Naive thymus-derived CD4-positive, alpha-beta T cell (primary cell): ENCODE data around the gene CDH4. TPM values are rescaled to one million over a fixed set of nuclear protein-coding genes. Genes with fewer than 3 reads are reported as not detected.

ENCODE experiments used
- ATAC-seq: fragments of 150-1000 bp; cut with Tn5 transposase; 2 replicates; pipeline ENCODE4 v1.10.0; 2021; ENCODE audit warnings: mild to moderate bottlenecking, moderate library complexity
- CTCF ChIA-PET: fragments of 350-600 bp; sonication (Branson Sonifier 250); formaldehyde crosslinking; loops from one replicate; lab custom pipeline; 2021; ENCODE audit warnings: antibody characterized with exemption; lab: Charles Lee
- POLR2A ChIA-PET: fragments of 350-600 bp; sonication (Branson Sonifier 250); formaldehyde crosslinking; loops from one replicate; lab custom pipeline; 2021; ENCODE audit warnings: antibody characterized with exemption, inconsistent platforms; lab: Charles Lee
- DNase-seq, 9 donors: peaks; one replicate each; pipeline versions ENCODE4 v3.0.0 to v3.0.0-alpha.2; 2020 to 2022; ENCODE audit warnings: mixed read lengths in 1 of 9
- H3K27ac ChIP-seq: one replicate; pipeline ENCODE4 v1.7.0; 2013; ENCODE audit warnings: mild to moderate bottlenecking, low read depth, low read length, moderate library complexity
- H3K27me3 ChIP-seq, 2 donors: one replicate each; pipeline ENCODE4 v1.7.0; 2013; ENCODE audit warnings: low read length in 2 of 2, mild to moderate bottlenecking in 2 of 2, moderate library complexity in 2 of 2; ENCODE audit not compliant: control insufficient read depth in 2 of 2, insufficient read depth in 2 of 2
- H3K36me3 ChIP-seq, 3 experiments: 1 replicate in 2 of 3; 2 replicates in 1 of 3; pipeline ENCODE4 v1.7.0; 2013; ENCODE audit warnings: low read length in 3 of 3, mild to moderate bottlenecking in 3 of 3, moderate library complexity in 1 of 3; ENCODE audit not compliant: insufficient read depth in 3 of 3, control insufficient read depth in 2 of 3
- H3K4me1 ChIP-seq, 2 donors: one replicate each; pipeline ENCODE4 v1.7.0; 2013; ENCODE audit warnings: low read length in 2 of 2, mild to moderate bottlenecking in 2 of 2, moderate library complexity in 1 of 2; ENCODE audit not compliant: control insufficient read depth in 2 of 2, insufficient read depth in 2 of 2
- H3K4me3 ChIP-seq: 2 replicates; pipeline ENCODE4 v1.7.0; 2013; ENCODE audit warnings: mild to moderate bottlenecking, low read length
- H3K9me3 ChIP-seq, 3 experiments: 1 replicate in 2 of 3; 2 replicates in 1 of 3; pipeline ENCODE4 v1.7.0; 2013; ENCODE audit warnings: low read length in 3 of 3; ENCODE audit not compliant: control insufficient read depth in 2 of 3
- H3K27ac Mint-ChIP-seq, 9 donors: one replicate each; pipeline ENCODE4 v1.8.0; 2020 to 2022; ENCODE audit warnings: mixed read lengths in 9 of 9, mild to moderate bottlenecking in 8 of 9, moderate library complexity in 5 of 9, inconsistent platforms in 2 of 9
- H3K27me3 Mint-ChIP-seq, 5 donors: one replicate each; pipeline ENCODE4 v1.8.0; 2021 to 2022; ENCODE audit warnings: mixed read lengths in 5 of 5, mild to moderate bottlenecking in 1 of 5
- H3K36me3 Mint-ChIP-seq, 5 donors: one replicate each; pipeline ENCODE4 v1.8.0; 2020 to 2022; ENCODE audit warnings: mixed read lengths in 5 of 5, mild to moderate bottlenecking in 3 of 5, inconsistent platforms in 1 of 5
- H3K4me1 Mint-ChIP-seq, 7 donors: one replicate each; pipeline ENCODE4 v1.8.0; 2020 to 2022; ENCODE audit warnings: mixed read lengths in 7 of 7, mild to moderate bottlenecking in 3 of 7, inconsistent platforms in 1 of 7
- H3K4me3 Mint-ChIP-seq, 10 donors: one replicate each; pipeline ENCODE4 v1.8.0; 2020 to 2022; ENCODE audit warnings: mild to moderate bottlenecking in 10 of 10, mixed read lengths in 10 of 10, moderate library complexity in 6 of 10, inconsistent platforms in 2 of 10
- H3K9me3 Mint-ChIP-seq, 11 donors: one replicate each; pipeline ENCODE4 v1.8.0; 2020 to 2022; ENCODE audit warnings: mixed read lengths in 11 of 11, mild to moderate bottlenecking in 4 of 11, inconsistent platforms in 1 of 11, moderate library complexity in 1 of 11
- intact Hi-C, 2 donors: fragments of 100-400 bp; cut with micrococcal nuclease; formaldehyde crosslinking; loops; one replicate each; pipeline ENCODE4 v1.15.1; 2023
- polyA plus RNA-seq, 2 donors: library from polyadenylated mRNA; unstranded; fragments of 300-500 nt; fragmentation: Illumina TruSeq; gene quantifications; one replicate each; pipeline ENCODE4 v1.2.3, GENCODE V29; 2021
- total RNA-seq, 6 experiments: library from RNA in 5 of 6; stranded (reverse) in 5 of 6; gene quantifications; 1 replicate in 5 of 6; 2 replicates in 1 of 6; pipeline ENCODE4 v1.2.3 and lab custom pipeline; 2021 to 2026

CDH4 gene
- total and polyA plus RNA-seq, 7 experiments from 2014 or later: 0.05 to 0.43 (median 0.14) TPM; not detected in 1

GRCh38 chr20:61407561-61407960, 155.5 kb downstream of the CDH4 start:
- Mint-ChIP-seq H3K27me3 (no peaks in the 10 kb centered on the region), H3K9me3 (peaks cover 0 to 18% (median 5%) of the 10 kb centered on the region in 11 donors), H3K4me1 (no peaks in the 10 kb centered on the region), H3K4me3 (no peak overlapping the region), H3K36me3 (no peaks in the 10 kb centered on the region), H3K27ac (no peak overlapping the region)
- Histone ChIP-seq H3K4me3 (no peak overlapping the region), H3K27ac (no peak overlapping the region), H3K27me3 (no peaks in the 10 kb centered on the region), H3K9me3 (no peaks in the 10 kb centered on the region), H3K36me3 (no peaks in the 10 kb centered on the region), H3K4me1 (no peaks in the 10 kb centered on the region)
- ChIA-PET CTCF (interaction anchor here (0.6 kb wide), 1 partner anchor 11 kb away, joined by 5 read pairs; no protein-coding TSS in a partner anchor), POLR2A (no interaction called here)
- ATAC-seq (no peak), DNase-seq (no peak)
- intact Hi-C loops: no loop called here

DNA sequence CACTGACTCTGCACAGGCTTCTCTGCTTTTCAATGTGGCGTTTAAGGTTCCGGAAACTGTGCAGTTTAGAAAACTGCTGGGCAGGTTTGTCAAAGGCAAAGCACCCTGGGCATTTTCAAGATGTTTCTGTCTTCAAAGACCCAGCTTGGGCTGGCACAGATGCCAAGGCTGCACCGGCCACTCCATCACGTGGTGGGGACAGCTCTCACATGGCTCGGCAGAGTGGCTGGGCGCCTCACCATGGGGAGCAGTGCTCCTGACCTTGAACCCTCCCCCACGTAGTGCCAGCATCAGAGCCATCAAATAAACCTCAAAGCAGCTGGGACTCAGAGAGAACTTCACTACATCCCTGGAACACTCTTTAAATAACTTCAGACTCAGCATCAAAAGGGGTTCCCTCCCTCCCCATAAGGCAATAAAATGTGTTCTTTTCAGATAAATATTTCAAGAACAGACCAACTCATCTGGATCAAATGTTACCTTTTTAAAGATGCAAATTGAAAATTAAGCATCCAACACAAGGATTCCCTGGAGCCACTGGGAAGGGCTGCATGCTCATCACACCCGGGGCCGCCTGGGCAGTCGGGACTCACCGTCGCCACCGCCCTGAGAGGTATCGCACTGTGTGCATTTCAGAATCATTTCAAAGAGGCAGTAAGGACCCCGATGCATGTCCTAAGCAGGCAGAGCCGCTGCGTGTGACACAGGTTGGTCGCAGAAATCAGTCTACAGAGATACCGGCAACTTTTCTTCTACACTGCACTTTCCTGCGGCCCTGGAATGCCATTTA, 157.1 kb downstream of the CDH4 start:
- Histone ChIP-seq H3K27ac (no peak overlapping the region), H3K4me1 (no peaks in the 10 kb centered on the region), H3K9me3 (no peaks in the 10 kb centered on the region), H3K27me3 (no peaks in the 10 kb centered on the region), H3K36me3 (no peaks in the 10 kb centered on the region), H3K4me3 (no peak overlapping the region)
- Mint-ChIP-seq H3K9me3 (peaks cover 0 to 23% (median 6%) of the 10 kb centered on the region in 11 donors), H3K27me3 (no peaks in the 10 kb centered on the region), H3K4me3 (no peak overlapping the region), H3K4me1 (no peaks in the 10 kb centered on the region), H3K36me3 (no peaks in the 10 kb centered on the region), H3K27ac (no peak overlapping the region)
- CTCF ChIA-PET: no interaction called here
- POLR2A ChIA-PET: no interaction called here
- intact Hi-C loops: no loop called here
- ATAC-seq (no peak), DNase-seq (no peak)

- H3K4me1 Mint-ChIP-seq: no peaks in the 10 kb centered on the region
- CTCF ChIA-PET: no interaction called here
- intact Hi-C loops: no loop called here
Observed at GRCh38 chr20:61411743-61412142, 159.7 kb downstream of the CDH4 start.

GRCh38 chr20:61413752-61414151, 161.7 kb downstream of the CDH4 start:
- no peaks in the 10 kb centered on the region for H3K4me1 Mint-ChIP-seq
- ChIA-PET POLR2A (no interaction called here), CTCF (no interaction called here)
- H3K36me3 Mint-ChIP-seq: no peaks in the 10 kb centered on the region
- Histone ChIP-seq H3K9me3 (no peaks in the 10 kb centered on the region), H3K27me3 (no peaks in the 10 kb centered on the region), H3K27ac (no peak overlapping the region), H3K36me3 (no peaks in the 10 kb centered on the region), H3K4me3 (no peak overlapping the region), H3K4me1 (no peaks in the 10 kb centered on the region)
- ATAC-seq (no peak), DNase-seq (no peak)
- peaks cover 0 to 11% (median 2%) of the 10 kb centered on the region in 11 donors for H3K9me3 Mint-ChIP-seq
- peaks cover 0 to 3% (median 0%) of the 10 kb centered on the region in 5 donors for H3K27me3 Mint-ChIP-seq
- intact Hi-C loops: no loop called here
- no peak overlapping the region for H3K27ac Mint-ChIP-seq
- no peak overlapping the region for H3K4me3 Mint-ChIP-seq

More at GRCh38 chr20:61411743-61412142, 159.7 kb downstream of the CDH4 start:
- POLR2A ChIA-PET: no interaction called here
- Mint-ChIP-seq H3K36me3 (no peaks in the 10 kb centered on the region), H3K4me3 (no peak overlapping the region), H3K27me3 (peaks cover 0 to 3% (median 0%) of the 10 kb centered on the region in 5 donors), H3K27ac (no peak overlapping the region), H3K9me3 (peaks cover 0 to 20% (median 6%) of the 10 kb centered on the region in 11 donors)
- no peak for DNase-seq
- ATAC-seq: no peak
- Histone ChIP-seq H3K36me3 (no peaks in the 10 kb centered on the region), H3K27me3 (no peaks in the 10 kb centered on the region), H3K27ac (no peak overlapping the region), H3K9me3 (no peaks in the 10 kb centered on the region), H3K4me3 (no peak overlapping the region), H3K4me1 (no peaks in the 10 kb centered on the region)

DNA sequence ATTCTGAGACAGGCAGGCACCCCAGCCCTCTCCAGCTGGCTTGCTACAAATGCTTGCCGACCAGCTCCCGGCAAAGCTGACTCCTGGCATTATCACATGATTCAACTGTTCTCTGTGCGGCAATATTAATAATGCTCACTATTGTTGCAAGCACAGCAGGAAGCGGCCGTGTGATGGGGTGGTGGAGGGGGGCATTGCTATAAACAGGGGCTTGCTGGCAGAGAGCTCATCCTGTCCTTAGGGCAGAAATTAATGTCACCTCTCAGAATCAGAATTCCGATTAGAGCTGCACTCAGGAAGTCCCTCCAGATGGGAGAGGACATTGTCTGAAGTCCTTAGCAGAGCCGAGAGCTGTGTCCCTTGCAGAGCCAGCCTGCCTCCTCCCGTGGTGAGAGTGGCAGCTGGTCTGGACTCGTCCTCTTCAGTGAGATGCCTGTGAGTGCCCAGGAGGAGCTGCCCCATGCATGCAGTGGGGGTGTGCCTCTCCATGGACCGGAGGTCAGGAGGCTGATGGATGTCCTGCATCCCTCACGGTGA, 162.5 kb downstream of the CDH4 start:
- ChIA-PET CTCF (no interaction called here), POLR2A (no interaction called here)
- no peaks in the 10 kb centered on the region for H3K36me3 Mint-ChIP-seq
- Histone ChIP-seq H3K27ac (no peak overlapping the region), H3K4me1 (no peaks in the 10 kb centered on the region), H3K36me3 (no peaks in the 10 kb centered on the region), H3K4me3 (no peak overlapping the region), H3K27me3 (no peaks in the 10 kb centered on the region), H3K9me3 (no peaks in the 10 kb centered on the region)
- H3K27ac Mint-ChIP-seq: no peak overlapping the region
- intact Hi-C loops: no loop called here
- no peak for ATAC-seq
- peaks cover 0 to 3% (median 0%) of the 10 kb centered on the region in 5 donors for H3K27me3 Mint-ChIP-seq
- H3K4me3 Mint-ChIP-seq: no peak overlapping the region
- H3K9me3 Mint-ChIP-seq: peaks cover 0 to 11% (median 2%) of the 10 kb centered on the region in 11 donors
- no peak for DNase-seq
- no peaks in the 10 kb centered on the region for H3K4me1 Mint-ChIP-seq

DNA sequence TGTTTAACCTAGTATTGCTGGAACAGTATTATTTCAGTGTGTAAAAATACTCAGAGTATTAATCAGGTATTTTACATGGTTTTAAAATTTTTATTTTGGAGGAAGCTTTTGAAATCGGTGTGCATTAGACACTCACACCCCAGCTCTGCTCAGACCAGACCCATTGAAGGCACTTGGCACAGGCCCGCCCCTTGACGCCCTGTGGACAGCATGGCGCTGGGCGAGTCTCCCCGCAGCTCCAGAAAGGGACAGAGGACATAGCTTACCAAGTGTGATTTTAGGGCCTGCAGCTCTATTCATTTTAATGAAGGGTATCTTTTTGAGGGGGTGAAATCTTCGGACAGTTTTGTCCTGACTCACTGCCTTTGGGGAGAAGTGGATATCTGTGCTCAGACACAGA, 164.5 kb downstream of the CDH4 start:
- CTCF ChIA-PET: no interaction called here
- ATAC-seq (no peak), DNase-seq (no peak)
- peaks cover 0 to 6% (median 0%) of the 10 kb centered on the region in 5 donors for H3K27me3 Mint-ChIP-seq
- H3K9me3 ChIP-seq: no peaks in the 10 kb centered on the region
- no peaks in the 10 kb centered on the region for H3K4me1 ChIP-seq
- H3K9me3 Mint-ChIP-seq: peaks cover 0 to 14% (median 2%) of the 10 kb centered on the region in 11 donors
- no peak overlapping the region for H3K4me3 ChIP-seq
- H3K4me1 Mint-ChIP-seq: no peaks in the 10 kb centered on the region
- no peak overlapping the region for H3K27ac Mint-ChIP-seq
- H3K36me3 Mint-ChIP-seq: no peaks in the 10 kb centered on the region
- no peaks in the 10 kb centered on the region for H3K27me3 ChIP-seq
- H3K4me3 Mint-ChIP-seq: no peak overlapping the region
- no peak overlapping the region for H3K27ac ChIP-seq
- H3K36me3 ChIP-seq: no peaks in the 10 kb centered on the region
- POLR2A ChIA-PET: no interaction called here
- intact Hi-C loops: no loop called here
